Measurements from ENCODE around the gene NME2.

Gene NME2

GRCh38 chr17:51221322-51221721, 55.1 kb downstream of the NME2 start:
- FAIRE-seq = no peak
- no peak for DNase-seq (ENCODE audit: insufficient read length)
- TF ChIP-seq POLR2AphosphoS5 (IDR thresholded peaks at IDR 0.05; ENCODE audit: low read depth, low read length) (no peak), TAF1 (IDR thresholded peaks at IDR 0.05; ENCODE audit: borderline replicate concordance, low read depth, low read length) (no peak), POLR2A (IDR thresholded peaks at IDR 0.05; ENCODE audit: low read depth, low read length) (no peak)
